Left renal pelvis (tissue), 4 donors: ENCODE measurements around the gene NPIPA5. TPM values are rescaled to one million over a fixed set of nuclear protein-coding genes. Genes with fewer than 3 reads are reported as not detected.
"Not testable (repeated sequence)": the region's sequence is repeated elsewhere in the genome, so short reads cannot be mapped to it uniquely, and the experiment has no call there.

Experiments
- DNase-seq, 4 donors: peaks; one replicate each; pipeline ENCODE4 v3.0.0-alpha.2; 2013; ENCODE audit warnings: low read depth in 4 of 4, low spot score in 3 of 4
- polyA plus RNA-seq, 4 donors: library from polyadenylated mRNA; unstranded; fragments of 120-200 nt; gene quantifications; one replicate each; pipeline ENCODE4 v1.2.1, GENCODE V29; 2013; ENCODE audit not compliant: insufficient read length in 4 of 4

The NPIPA5 gene
- polyA plus RNA-seq, 4 donors: 1.8 to 41.3 (median 17.3) TPM

DNA sequence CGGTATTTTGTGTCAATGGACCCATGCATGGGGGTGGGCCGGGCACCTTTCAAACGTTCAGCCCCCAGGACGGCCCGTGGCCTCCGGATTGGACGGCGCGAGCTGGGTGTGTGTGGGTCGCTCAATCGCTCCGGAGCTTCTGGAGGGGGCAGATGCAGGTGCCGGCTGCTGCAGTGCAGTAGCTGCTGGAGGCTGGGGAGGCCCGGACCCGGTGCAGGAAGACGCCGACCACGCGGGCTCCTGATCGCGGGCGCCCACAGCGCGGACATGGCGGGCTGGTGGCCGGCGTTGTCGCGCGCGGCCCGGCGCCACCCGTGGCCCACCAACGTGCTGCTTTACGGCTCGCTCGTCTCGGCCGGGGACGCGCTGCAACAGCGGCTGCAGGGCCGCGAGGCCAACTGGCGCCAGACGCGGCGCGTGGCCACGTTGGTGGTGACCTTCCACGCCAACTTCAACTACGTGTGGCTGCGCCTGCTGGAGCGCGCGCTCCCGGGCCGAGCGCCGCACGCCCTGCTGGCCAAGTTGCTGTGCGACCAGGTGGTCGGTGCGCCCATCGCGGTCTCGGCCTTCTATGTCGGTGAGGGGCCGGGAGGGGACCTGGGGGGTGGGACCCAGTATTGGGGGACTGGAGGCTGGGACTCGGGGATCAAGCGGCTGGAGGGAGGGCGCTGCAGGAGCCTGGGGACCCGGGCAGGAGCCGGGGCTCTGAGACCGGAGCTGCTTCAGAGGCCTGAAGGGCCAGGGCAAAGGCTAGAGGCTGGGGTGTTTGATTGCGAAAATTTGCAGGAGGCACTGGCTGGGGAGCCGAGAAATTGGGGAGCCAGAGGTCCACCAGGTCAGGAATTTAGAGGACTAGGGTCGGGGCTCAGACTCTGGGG, 17.8 kb upstream of the NPIPA5 start, which contains the start of gene MPV17L:
MPV17L (plus strand) TSS at position 124 of the 878 bp plus-strand sequence; CDS start at position 268, 144 bp downstream.
- peak in 1 of 4 donors; percentile 8 for DNase-seq

- DNase-seq: not testable (repeated sequence)
Measured at GRCh38 chr16:15393025-15393424, 14.9 kb upstream of the NPIPA5 start.

DNA sequence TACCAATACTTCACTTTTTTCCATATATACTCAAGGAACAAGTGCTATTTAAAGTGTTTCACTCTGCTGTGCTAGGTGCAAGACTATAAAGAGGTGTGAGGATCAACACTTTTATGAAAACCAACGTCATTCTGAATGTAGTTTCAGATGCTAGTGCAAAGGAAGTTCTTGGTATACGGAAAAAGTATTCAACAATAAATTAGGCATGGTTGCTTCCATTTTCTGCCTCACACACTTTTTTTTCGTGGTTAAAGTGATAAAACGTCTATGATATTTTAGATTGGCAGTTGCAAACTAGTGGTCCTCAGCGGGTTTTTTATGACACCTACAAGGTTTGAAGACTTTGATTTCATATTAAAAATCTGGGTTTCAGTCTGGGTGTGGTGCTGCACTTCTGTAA, 11.8 kb upstream of the NPIPA5 start:
- DNase-seq: not testable (repeated sequence)

- not testable (repeated sequence) for DNase-seq
Measured at GRCh38 chr16:15388060-15388459, 10.0 kb upstream of the NPIPA5 start.

- not testable (repeated sequence) for DNase-seq
Measured at GRCh38 chr16:15382810-15383209, 4.7 kb upstream of the NPIPA5 start.

- not testable (repeated sequence) for DNase-seq
Measured at GRCh38 chr16:15357495-15357894, 20.6 kb downstream of the NPIPA5 start.

DNA sequence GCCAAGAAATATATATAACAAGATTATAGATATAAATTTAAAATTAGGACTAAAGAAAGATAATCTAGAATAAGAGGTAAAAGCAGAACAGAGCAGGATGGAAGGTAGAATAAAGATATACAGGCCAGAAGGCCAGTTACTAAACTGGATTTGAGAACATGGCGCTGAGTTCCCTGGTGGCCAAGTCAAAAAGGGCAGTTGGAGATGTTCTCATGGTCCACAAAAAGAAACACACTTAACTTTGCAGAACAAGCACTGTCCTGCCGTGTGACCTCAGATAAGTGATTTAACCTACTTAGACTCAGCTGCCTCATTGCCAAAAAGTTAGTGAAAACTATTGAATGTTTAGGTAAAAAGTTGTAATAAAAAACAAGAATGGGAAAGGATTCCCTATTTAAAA, 23.2 kb downstream of the NPIPA5 start:
- not testable (repeated sequence) for DNase-seq

DNA sequence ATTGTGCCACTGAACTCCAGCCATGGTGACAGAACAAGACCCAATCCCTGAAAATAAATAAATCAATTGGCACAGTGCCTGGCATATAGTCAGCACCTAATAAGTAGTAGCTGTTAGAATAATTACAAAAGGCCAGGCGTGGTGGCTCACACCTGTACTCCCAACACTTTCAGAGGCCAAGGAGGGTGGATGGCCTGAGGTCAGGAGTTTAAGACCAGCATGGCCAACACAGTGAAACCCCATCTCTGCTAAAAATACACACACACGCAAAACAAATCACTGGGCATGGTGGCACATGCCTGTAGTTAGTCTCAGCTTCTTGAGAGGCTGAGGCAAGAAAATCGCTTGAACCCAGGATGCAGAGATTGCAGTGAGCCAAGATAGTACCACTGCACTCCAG, 25.2 kb downstream of the NPIPA5 start:
- DNase-seq: not testable (repeated sequence)

DNA sequence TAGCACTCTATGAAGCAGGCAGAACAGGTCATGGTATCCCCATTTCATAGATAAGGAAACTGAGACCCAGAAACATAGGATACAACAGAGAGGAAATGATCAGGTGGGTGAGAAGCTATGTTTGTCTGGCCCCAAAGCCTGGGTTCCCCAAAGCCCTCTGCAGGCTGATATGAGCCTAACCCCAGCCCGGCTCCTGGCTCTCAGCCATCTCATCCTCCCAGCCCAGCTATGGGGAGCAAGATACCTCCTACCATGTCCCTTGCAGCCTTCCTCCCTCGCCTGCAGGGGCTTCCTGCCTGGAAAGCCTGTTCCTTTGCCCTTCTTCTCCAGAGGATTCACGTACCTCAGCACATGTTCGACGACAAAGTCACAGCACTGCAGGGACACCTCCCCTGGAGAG, 26.3 kb downstream of the NPIPA5 start:
- DNase-seq: not testable (repeated sequence)

- not testable (repeated sequence) for DNase-seq
Measured at GRCh38 chr16:15351251-15351650, 26.8 kb downstream of the NPIPA5 start.

DNA sequence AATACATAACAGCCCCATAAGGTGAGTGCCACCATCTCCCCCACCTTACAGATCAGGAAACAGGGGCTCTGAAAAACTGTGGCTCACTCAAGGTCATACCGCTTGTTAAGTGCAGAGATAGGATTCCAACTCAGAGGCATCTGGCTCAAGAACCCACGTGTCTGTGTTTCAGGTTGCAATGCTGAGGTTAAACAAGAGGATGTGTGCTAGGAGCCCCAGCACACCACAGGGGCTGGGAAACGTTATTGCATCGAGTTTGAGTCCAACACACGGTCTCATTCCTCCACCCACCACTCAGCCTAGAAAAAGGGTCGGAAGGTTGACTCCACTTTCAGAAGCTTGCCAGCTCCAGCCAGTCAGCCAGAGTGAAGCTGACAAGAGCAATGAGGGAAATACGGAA, 29.4 kb downstream of the NPIPA5 start:
- not testable (repeated sequence) for DNase-seq

DNA sequence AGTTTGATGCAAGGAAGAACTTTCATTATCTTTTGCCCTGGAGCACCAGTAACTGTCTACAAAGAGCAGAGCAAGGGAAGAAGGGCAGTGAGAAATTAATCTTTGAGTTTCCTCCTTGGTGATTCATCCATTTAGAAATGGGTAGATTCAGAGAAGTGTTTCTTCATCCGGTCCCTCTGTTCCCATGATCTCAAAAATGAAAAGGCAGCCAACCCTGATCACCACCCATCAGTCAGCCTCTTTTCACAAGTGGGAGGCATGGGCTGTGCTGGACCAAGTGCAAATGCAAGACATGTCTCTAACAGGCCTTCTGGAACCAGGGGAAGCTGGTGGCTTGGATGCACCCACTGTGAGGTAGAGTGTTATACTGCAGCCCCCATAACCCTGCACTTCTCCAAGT, 35.8 kb downstream of the NPIPA5 start:
- not testable (repeated sequence) for DNase-seq

GRCh38 chr16:15338986-15339385, 39.1 kb downstream of the NPIPA5 start:
- not testable (repeated sequence) for DNase-seq

GRCh38 chr16:15337974-15338605, 40.0 kb downstream of the NPIPA5 start:
- not testable (repeated sequence) for DNase-seq

DNA sequence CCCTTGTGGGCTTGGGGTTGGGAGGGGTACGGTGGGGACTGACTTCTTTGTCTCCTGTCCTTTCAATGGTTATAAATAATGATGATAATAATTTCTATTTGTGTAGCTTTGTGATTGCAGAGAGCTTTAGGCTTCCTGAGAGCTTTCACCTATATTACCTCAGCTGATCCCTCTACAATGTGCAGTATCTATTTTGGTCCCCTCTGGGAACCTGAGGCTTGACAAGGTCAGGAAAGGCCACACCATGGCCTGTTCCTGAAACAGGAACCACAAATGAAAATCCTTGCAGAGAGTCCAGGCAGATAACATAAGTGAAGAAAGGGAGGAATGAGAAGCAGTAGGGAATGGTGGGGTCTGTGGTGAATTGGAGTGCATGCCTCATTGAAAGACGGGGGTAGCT, 42.5 kb downstream of the NPIPA5 start:
- DNase-seq: not testable (repeated sequence)

DNA sequence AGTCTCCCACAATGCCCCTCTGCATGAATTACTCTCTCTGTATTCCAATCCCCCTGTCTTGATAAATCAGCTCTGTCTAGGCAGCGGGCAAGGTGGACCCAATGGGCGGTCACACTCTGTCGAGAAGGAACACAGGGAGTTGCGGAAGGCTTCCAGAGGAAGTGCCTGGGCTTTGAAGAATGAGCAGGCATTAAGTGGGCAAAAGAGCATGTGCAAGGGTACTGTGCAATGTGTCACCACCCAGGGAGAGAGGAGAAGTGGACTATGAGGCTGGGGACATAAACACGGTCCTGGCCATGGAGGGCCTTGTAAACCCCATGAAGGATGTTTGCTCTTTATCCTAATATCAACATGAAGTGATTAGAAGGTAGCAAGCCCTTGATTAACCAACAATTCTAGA, 44.1 kb downstream of the NPIPA5 start:
- not testable (repeated sequence) for DNase-seq

- DNase-seq: not testable (repeated sequence)
Measured at GRCh38 chr16:15330978-15331377, 47.1 kb downstream of the NPIPA5 start.

DNA sequence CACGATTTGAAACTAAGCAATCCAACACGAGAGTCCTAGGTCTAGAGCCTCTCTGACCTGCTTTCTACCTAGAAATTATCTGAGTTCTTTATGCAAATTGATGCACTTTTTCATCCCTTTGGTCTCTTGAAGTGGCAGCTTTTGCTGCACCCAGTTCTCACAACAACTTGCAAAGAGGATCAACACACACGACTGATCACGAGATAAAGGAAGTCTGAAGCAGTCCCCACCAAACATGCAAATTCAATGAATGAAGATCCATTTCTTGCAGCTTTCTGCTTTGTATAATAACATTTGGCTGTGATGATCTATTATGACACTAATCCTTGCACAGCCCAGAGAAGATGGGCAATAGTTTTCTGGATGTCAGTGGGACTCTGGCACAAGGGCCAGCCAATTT, 53.1 kb downstream of the NPIPA5 start:
- not testable (repeated sequence) for DNase-seq

GRCh38 chr16:15323373-15323772, 54.7 kb downstream of the NPIPA5 start:
- not testable (repeated sequence) for DNase-seq

- not testable (repeated sequence) for DNase-seq
Measured at GRCh38 chr16:15321221-15321620, 56.9 kb downstream of the NPIPA5 start.

DNA sequence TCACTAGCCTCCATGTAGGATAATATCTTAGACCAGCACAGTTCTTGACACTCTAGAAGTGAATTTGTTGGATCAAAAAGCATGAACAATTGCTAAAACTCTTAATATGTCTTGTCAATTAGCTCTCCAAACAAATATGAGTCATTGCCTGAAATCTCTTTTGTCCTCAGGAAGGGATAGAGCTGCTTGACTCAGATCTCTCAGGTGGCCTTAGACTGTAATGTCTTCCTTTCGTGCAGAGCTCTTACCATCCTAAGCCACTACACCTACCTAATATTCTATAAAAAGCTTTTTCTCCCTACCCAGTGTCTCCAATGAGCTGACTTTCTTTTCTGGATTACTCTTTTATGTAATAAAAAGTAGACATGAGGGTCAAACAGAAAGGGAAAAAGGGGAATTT, 63.5 kb downstream of the NPIPA5 start:
- DNase-seq: not testable (repeated sequence)
